ENCODE measurements around the gene SCOC.

The SCOC gene

GRCh38 chr4:140373328-140374129, at the start of gene SCOC:
TSS of gene SCOC (plus strand) at chr4:140373646. CDS start at chr4:140379171, 5,525 bp downstream.
- peak; percentile 73 for DNase-seq (ENCODE audit: insufficient read length, low spot score)
- peak; percentile 85 for TF ChIP-seq POLR2A (IDR thresholded peaks at IDR 0.05; ENCODE audit: low read depth, low read length)
- FAIRE-seq: peak; percentile 99

- no peak for TF ChIP-seq POLR2A (IDR thresholded peaks at IDR 0.05; ENCODE audit: low read depth, low read length)
- DNase-seq (ENCODE audit: insufficient read length, low spot score): no peak
- no peak for FAIRE-seq
These were observed 47.0 kb upstream of the SCOC start for GRCh38 chr4:140326395-140326993.

- no peak for TF ChIP-seq POLR2A (IDR thresholded peaks at IDR 0.05; ENCODE audit: low read depth, low read length)
- DNase-seq (ENCODE audit: insufficient read length, low spot score): no peak
- no peak for FAIRE-seq
These were observed 43.0 kb upstream of the SCOC start for GRCh38 chr4:140330311-140330900.

GRCh38 chr4:140331245-140331644, 42.2 kb upstream of the SCOC start:
- DNase-seq (ENCODE audit: insufficient read length, low spot score) (no peak), FAIRE-seq (no peak)
- TF ChIP-seq POLR2A (IDR thresholded peaks at IDR 0.05; ENCODE audit: low read depth, low read length): no peak

- no peak for DNase-seq (ENCODE audit: insufficient read length, low spot score)
These were observed 41.6 kb upstream of the SCOC start for GRCh38 chr4:140331876-140332275.

GRCh38 chr4:140332734-140333133, 40.7 kb upstream of the SCOC start:
- DNase-seq (ENCODE audit: insufficient read length, low spot score) (no peak), FAIRE-seq (no peak)
- TF ChIP-seq POLR2A (IDR thresholded peaks at IDR 0.05; ENCODE audit: low read depth, low read length): no peak

More at GRCh38 chr4:140331876-140332275, 41.6 kb upstream of the SCOC start:
- FAIRE-seq: no peak
- TF ChIP-seq POLR2A (IDR thresholded peaks at IDR 0.05; ENCODE audit: low read depth, low read length): no peak

GRCh38 chr4:140333523-140333922, 39.9 kb upstream of the SCOC start:
- FAIRE-seq (no peak), DNase-seq (ENCODE audit: insufficient read length, low spot score) (no peak)
- no peak for TF ChIP-seq POLR2A (IDR thresholded peaks at IDR 0.05; ENCODE audit: low read depth, low read length)

- DNase-seq (ENCODE audit: insufficient read length, low spot score) (no peak), FAIRE-seq (no peak)
- no peak for TF ChIP-seq POLR2A (IDR thresholded peaks at IDR 0.05; ENCODE audit: low read depth, low read length)
These were observed 38.4 kb upstream of the SCOC start for GRCh38 chr4:140335076-140335475.

- DNase-seq (ENCODE audit: insufficient read length, low spot score): no peak
- no peak for TF ChIP-seq POLR2A (IDR thresholded peaks at IDR 0.05; ENCODE audit: low read depth, low read length)
- FAIRE-seq: no peak
These were observed 36.7 kb upstream of the SCOC start for GRCh38 chr4:140336730-140337129.

- FAIRE-seq (no peak), DNase-seq (ENCODE audit: insufficient read length, low spot score) (no peak)
- TF ChIP-seq POLR2A (IDR thresholded peaks at IDR 0.05; ENCODE audit: low read depth, low read length): no peak
These were observed 30.8 kb upstream of the SCOC start for GRCh38 chr4:140342620-140343019.

- no peak for TF ChIP-seq POLR2A (IDR thresholded peaks at IDR 0.05; ENCODE audit: low read depth, low read length)
- no peak for FAIRE-seq
These were observed 30.1 kb upstream of the SCOC start for GRCh38 chr4:140343303-140343702.

GRCh38 chr4:140344101-140344500, 29.3 kb upstream of the SCOC start:
- no peak for FAIRE-seq
- TF ChIP-seq POLR2A (IDR thresholded peaks at IDR 0.05; ENCODE audit: low read depth, low read length): no peak
- DNase-seq (ENCODE audit: insufficient read length, low spot score): no peak

More at GRCh38 chr4:140343303-140343702, 30.1 kb upstream of the SCOC start:
- no peak for DNase-seq (ENCODE audit: insufficient read length, low spot score)

GRCh38 chr4:140344621-140345020, 28.8 kb upstream of the SCOC start:
- FAIRE-seq (no peak), DNase-seq (ENCODE audit: insufficient read length, low spot score) (no peak)
- TF ChIP-seq POLR2A (IDR thresholded peaks at IDR 0.05; ENCODE audit: low read depth, low read length): no peak

GRCh38 chr4:140346136-140346535, 27.3 kb upstream of the SCOC start:
- FAIRE-seq: no peak
- no peak for TF ChIP-seq POLR2A (IDR thresholded peaks at IDR 0.05; ENCODE audit: low read depth, low read length)
- no peak for DNase-seq (ENCODE audit: insufficient read length, low spot score)
